Measurements from ENCODE around the gene ATP9B. TPM values are rescaled to one million over a fixed set of nuclear protein-coding genes. Genes with fewer than 3 reads are reported as not detected.

Gene ATP9B
- total RNA-seq, 1 experiment from 2014 or later = 8.6 TPM

DNA sequence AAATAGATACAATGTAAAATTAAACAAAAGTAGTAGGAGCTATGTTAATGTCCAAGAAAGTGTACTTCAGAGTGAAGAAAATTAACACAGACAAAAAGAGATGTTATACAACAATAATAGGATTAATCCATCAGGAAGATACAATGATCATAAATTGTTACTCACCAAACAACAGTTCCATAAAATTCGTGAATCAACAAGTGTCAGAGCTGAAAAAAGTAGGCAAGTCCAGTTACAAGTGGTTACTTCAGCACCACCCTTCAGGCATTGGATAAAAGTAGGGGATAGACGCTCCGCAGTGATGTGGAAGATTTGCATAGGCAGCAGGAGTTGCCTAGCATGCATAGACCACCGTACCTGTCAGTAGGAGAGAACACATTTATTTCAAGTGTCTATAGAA is 77.8 kb downstream of the ATP9B start:
- H4K20me1 ChIP-seq (ENCODE audit: insufficient read depth) = no peaks in the 10 kb centered on the region
- H2AFZ ChIP-seq = no peak overlapping the region
- CTCF ChIA-PET = no interaction called here
- H3K27ac ChIP-seq = no peak overlapping the region
- H3K27me3 ChIP-seq (ENCODE audit: insufficient read depth, low read depth) = no peaks in the 10 kb centered on the region
- TF ChIP-seq, protein P1, sequence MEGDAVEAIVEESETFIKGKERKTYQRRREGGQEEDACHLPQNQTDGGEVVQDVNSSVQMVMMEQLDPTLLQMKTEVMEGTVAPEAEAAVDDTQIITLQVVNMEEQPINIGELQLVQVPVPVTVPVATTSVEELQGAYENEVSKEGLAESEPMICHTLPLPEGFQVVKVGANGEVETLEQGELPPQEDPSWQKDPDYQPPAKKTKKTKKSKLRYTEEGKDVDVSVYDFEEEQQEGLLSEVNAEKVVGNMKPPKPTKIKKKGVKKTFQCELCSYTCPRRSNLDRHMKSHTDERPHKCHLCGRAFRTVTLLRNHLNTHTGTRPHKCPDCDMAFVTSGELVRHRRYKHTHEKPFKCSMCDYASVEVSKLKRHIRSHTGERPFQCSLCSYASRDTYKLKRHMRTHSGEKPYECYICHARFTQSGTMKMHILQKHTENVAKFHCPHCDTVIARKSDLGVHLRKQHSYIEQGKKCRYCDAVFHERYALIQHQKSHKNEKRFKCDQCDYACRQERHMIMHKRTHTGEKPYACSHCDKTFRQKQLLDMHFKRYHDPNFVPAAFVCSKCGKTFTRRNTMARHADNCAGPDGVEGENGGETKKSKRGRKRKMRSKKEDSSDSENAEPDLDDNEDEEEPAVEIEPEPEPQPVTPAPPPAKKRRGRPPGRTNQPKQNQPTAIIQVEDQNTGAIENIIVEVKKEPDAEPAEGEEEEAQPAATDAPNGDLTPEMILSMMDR (conservative IDR thresholded peaks at IDR 0.05) = no peak
- TF ChIP-seq EZH2 (IDR thresholded peaks at IDR 0.05; ENCODE audit: low read depth) = no peak
- H3F3A ChIP-seq (ENCODE audit: insufficient read depth, low read depth) = no peaks in the 10 kb centered on the region
- H3K36me3 ChIP-seq (ENCODE audit: low read depth) = no peaks in the 10 kb centered on the region
- no peak overlapping the region for H3K4me3 ChIP-seq
- no peak overlapping the region for H3K4me2 ChIP-seq
- H3K4me1 ChIP-seq (replicated peaks; ENCODE audit: insufficient read depth) = no peaks in the 10 kb centered on the region
- H3K79me2 ChIP-seq (ENCODE audit: low read depth) = no peaks in the 10 kb centered on the region
- intact Hi-C loops (cut with micrococcal nuclease; ENCODE audit: unreplicated experiment) = no loop called here
- no peaks in the 10 kb centered on the region for H3K9me3 ChIP-seq (ENCODE audit: insufficient read depth, low read depth)
- H3K9me2 ChIP-seq (ENCODE audit: insufficient read depth) = no peaks in the 10 kb centered on the region
- BruUV-seq (replicated peaks) = no TSS peak
- POLR2A ChIA-PET (ENCODE audit: unreplicated experiment) = no interaction called here
- DNase-seq = no peak

- Histone ChIP-seq H3K9me2 (ENCODE audit: insufficient read depth) (no peaks in the 10 kb centered on the region), H3K36me3 (ENCODE audit: low read depth) (no peaks in the 10 kb centered on the region), H3K79me2 (ENCODE audit: low read depth) (no peaks in the 10 kb centered on the region), H4K20me1 (ENCODE audit: insufficient read depth) (no peaks in the 10 kb centered on the region), H3F3A (ENCODE audit: insufficient read depth, low read depth) (no peaks in the 10 kb centered on the region), H3K4me3 (no peak overlapping the region), H3K9me3 (ENCODE audit: insufficient read depth, low read depth) (no peaks in the 10 kb centered on the region), H3K27me3 (ENCODE audit: insufficient read depth, low read depth) (no peaks in the 10 kb centered on the region), H3K4me1 (replicated peaks; ENCODE audit: insufficient read depth) (no peaks in the 10 kb centered on the region), H2AFZ (no peak overlapping the region), H3K27ac (no peak overlapping the region), H3K4me2 (no peak overlapping the region)
- DNase-seq = no peak
- ChIA-PET POLR2A (ENCODE audit: unreplicated experiment) (no interaction called here), CTCF (no interaction called here)
- no peak for TF ChIP-seq EZH2 (IDR thresholded peaks at IDR 0.05; ENCODE audit: low read depth)
- TF ChIP-seq, protein P1 (conservative IDR thresholded peaks at IDR 0.05) = no peak
- intact Hi-C loops (cut with micrococcal nuclease; ENCODE audit: unreplicated experiment) = no loop called here
- no TSS peak for BruUV-seq (replicated peaks)
Observed at GRCh38 chr18:79151191-79151590, 82.0 kb downstream of the ATP9B start.

- TF ChIP-seq EZH2 (IDR thresholded peaks at IDR 0.05; ENCODE audit: low read depth) = no peak
- TF ChIP-seq, protein P1 (conservative IDR thresholded peaks at IDR 0.05) = no peak
- intact Hi-C loops (cut with micrococcal nuclease; ENCODE audit: unreplicated experiment) = no loop called here
- Histone ChIP-seq H3K9me3 (ENCODE audit: insufficient read depth, low read depth) (no peaks in the 10 kb centered on the region; the same call in 1 of the 2 replicates), H3K27ac (no peak overlapping the region), H3K4me2 (no peak overlapping the region), H3K9me2 (ENCODE audit: insufficient read depth) (no peaks in the 10 kb centered on the region), H3K27me3 (ENCODE audit: insufficient read depth, low read depth) (no peaks in the 10 kb centered on the region), H3K36me3 (ENCODE audit: low read depth) (no peaks in the 10 kb centered on the region), H3F3A (ENCODE audit: insufficient read depth, low read depth) (no peaks in the 10 kb centered on the region), H3K4me3 (no peak overlapping the region), H3K4me1 (replicated peaks; ENCODE audit: insufficient read depth) (no peaks in the 10 kb centered on the region), H3K79me2 (ENCODE audit: low read depth) (no peaks in the 10 kb centered on the region), H2AFZ (no peak overlapping the region), H4K20me1 (ENCODE audit: insufficient read depth) (no peaks in the 10 kb centered on the region)
- BruUV-seq (replicated peaks) = no TSS peak
- CTCF ChIA-PET = no interaction called here
- no peak for DNase-seq
- POLR2A ChIA-PET (ENCODE audit: unreplicated experiment) = no interaction called here
Observed at GRCh38 chr18:79156327-79156726, 87.1 kb downstream of the ATP9B start.

Data from PC-9 (cell line).